Measurements from ENCODE around the gene SKAP2.

DNA sequence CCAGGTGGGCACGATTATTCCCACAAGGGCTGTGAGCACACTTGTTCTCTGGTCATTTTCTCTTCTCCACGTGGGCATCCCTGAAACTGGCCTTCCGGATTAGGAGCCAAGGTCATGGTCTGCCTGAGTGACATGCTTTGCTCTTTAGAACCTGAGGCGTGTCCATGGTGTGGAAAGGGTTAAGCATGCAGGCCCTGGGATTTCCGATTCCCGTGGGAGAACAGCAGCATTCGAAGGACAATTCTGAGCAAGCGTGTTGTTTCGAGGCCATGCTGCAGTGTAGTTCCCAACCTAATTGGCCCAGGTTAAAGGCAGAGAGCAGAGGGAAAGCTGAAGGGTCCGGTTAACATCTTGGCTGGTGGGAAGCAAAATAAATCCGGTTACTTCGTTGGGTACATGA lies 245.9 kb downstream of the SKAP2 start:
- TF ChIP-seq NFE2L2 (IDR thresholded peaks at IDR 0.05; ENCODE audit: low read depth, low read length) (no peak), POLR2A (IDR thresholded peaks at IDR 0.05; ENCODE audit: low read depth, low read length) (no peak)
- TF ChIP-seq, protein P1, sequence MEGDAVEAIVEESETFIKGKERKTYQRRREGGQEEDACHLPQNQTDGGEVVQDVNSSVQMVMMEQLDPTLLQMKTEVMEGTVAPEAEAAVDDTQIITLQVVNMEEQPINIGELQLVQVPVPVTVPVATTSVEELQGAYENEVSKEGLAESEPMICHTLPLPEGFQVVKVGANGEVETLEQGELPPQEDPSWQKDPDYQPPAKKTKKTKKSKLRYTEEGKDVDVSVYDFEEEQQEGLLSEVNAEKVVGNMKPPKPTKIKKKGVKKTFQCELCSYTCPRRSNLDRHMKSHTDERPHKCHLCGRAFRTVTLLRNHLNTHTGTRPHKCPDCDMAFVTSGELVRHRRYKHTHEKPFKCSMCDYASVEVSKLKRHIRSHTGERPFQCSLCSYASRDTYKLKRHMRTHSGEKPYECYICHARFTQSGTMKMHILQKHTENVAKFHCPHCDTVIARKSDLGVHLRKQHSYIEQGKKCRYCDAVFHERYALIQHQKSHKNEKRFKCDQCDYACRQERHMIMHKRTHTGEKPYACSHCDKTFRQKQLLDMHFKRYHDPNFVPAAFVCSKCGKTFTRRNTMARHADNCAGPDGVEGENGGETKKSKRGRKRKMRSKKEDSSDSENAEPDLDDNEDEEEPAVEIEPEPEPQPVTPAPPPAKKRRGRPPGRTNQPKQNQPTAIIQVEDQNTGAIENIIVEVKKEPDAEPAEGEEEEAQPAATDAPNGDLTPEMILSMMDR (conservative IDR thresholded peaks at IDR 0.05; ENCODE audit: low read depth, low read length) = no peak
